Right lobe of liver (tissue), 4 donors: ENCODE data around the gene MPPED1.

Source experiments
- CTCF ChIP-seq, 4 donors: fragments of 200-600 bp in 3 of 4; fragments of 450-650 bp in 1 of 4; IDR thresholded peaks; one replicate each; pipeline versions ENCODE4 v1.5.1 to v1.8.0; 2016 to 2022; ENCODE audit warnings: antibody characterized with exemption in 4 of 4, mild to moderate bottlenecking in 2 of 4
- POLR2A ChIP-seq: fragments of 450-650 bp; IDR thresholded peaks from one replicate; pipeline ENCODE4 v1.6.1; 2017; ENCODE audit warnings: antibody characterized with exemption, mild to moderate bottlenecking
- donor health status: DM: no; HTN: no; CAD: no.
- donor health status: DM: no; HTN: no; CAD: no.
- donor health status: DM: no; HTN: yes; CAD: no.

- TF ChIP-seq CTCF (IDR thresholded peaks at IDR 0.05) (no peak), POLR2A (no peak)
Observed at GRCh38 chr22:43509337-43509736, 97.5 kb downstream of the MPPED1 start.
